Measurements from ENCODE around the gene ASMTL. TPM values are rescaled to one million over a fixed set of nuclear protein-coding genes. Genes with fewer than 3 reads are reported as not detected.
A peak's percentile ranks its signal among the peaks of the same experiment; 100 is the strongest.

The ASMTL gene
- total and polyA plus RNA-seq, 2 of the 13 experiments (the other 11 are each of a cell fraction or from before 2014, with no cell fraction given), result 5.6 to 16.3 TPM

DNA sequence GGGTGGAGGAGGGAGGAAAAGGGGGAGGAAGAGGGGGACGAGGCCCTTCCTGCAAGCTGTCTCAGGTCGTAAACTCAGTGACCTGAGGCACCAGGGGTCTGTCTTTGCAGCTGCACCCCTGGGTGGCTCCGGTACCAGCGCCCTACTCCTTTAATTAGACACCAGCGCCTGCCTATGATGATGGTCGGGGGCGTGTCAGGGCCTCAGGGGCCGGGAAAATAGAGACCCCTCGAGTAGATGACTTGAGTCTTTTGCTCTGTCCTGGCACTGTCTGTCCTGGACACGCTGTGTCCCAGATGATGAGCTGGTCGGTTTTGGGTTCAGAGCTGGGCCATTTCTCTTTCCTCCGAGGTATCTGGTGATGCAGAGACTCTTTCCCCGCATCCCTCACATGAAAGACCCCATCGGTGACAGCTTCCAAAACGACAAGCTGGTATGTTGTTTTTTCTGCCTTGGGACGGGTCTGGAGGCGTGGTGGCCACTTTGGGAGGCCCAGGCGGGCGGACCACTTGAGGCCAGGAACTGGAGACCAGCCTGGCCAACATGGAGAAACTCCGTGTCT, 72.0 kb downstream of the ASMTL start:
- Histone ChIP-seq H3K4me1 (ENCODE audit: insufficient read depth, low read length) (peaks cover 25% of the 10 kb centered on the region), H3K36me3 (replicated peaks in 1 of 2; ENCODE audit: control insufficient read depth in 1 of 2, insufficient read depth in 2 of 2, low read length in 2 of 2) (peaks cover 3 to 12% of the 10 kb centered on the region in 2 experiments; a peak in 4 of 5 replicates), H3K9me3 (ENCODE audit: low read length) (no peaks in the 10 kb centered on the region), H3K9ac (ENCODE audit: insufficient read depth, low read depth, low read length) (no peak overlapping the region), H2AFZ (ENCODE audit: low read length) (no peak overlapping the region), H3K27me3 (ENCODE audit: control insufficient read depth in 1 of 2, insufficient read depth in 2 of 2, low read length in 2 of 2) (no peaks in the 10 kb centered on the region), H3K4me3 (replicated peaks in 1 of 3; ENCODE audit: insufficient read depth in 1 of 3, low read depth in 2 of 3, low read length in 3 of 3) (no peak overlapping the region), H4K20me1 (ENCODE audit: insufficient read depth, low read length) (peaks cover 19% of the 10 kb centered on the region), H3K27ac (ENCODE audit: extremely low read length, insufficient read depth, low read length) (no peak overlapping the region), H3K79me2 (ENCODE audit: insufficient read depth, low read length) (no peaks in the 10 kb centered on the region), H3K4me2 (ENCODE audit: low read depth, low read length) (peak overlapping the region; percentile 53)
- in situ Hi-C loops (cut with HindIII; ENCODE audit: extremely low pct_ligation_motif_present, low pct_unique_long_range_greater_than_20kb) (no loop called here), intact Hi-C loops (cut with micrococcal nuclease; ENCODE audit: unreplicated experiment) (no loop called here)
- POLR2A ChIA-PET, result no interaction called here
- CTCF ChIA-PET (ENCODE audit: low intra/inter-chr PET ratio, low total read pairs), result no interaction called here
- 49% methylated on average over 8 of the region's 20 CpGs for WGBS (ENCODE audit: low lambda C conversion rate)
- ATAC-seq, result peak; percentile 13
- DNase-seq (ENCODE audit: low spot score), result no peak
- no TSS peak for BruUV-seq (replicated peaks)
- no peak for FAIRE-seq
- TF ChIP-seq PITX1 (CRISPR knock-in tag; IDR thresholded peaks at IDR 0.05), result no peak
- TF ChIP-seq, protein P1, sequence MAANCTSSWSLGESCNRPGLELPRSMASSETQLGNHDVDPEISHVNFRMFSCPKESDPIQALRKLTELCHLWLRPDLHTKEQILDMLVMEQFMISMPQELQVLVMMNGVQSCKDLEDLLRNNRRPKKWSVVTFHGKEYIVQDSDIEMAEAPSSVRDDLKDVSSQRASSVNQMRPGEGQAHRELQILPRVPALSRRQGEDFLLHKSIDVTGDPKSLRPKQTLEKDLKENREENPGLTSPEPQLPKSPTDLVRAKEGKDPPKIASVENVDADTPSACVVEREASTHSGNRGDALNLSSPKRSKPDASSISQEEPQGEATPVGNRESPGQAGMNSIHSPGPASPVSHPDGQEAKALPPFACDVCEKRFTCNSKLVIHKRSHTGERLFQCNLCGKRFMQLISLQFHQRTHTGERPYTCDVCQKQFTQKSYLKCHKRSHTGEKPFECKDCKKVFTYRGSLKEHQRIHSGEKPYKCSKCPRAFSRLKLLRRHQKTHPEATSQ (CRISPR knock-in tag; IDR thresholded peaks at IDR 0.05; ENCODE audit: borderline replicate concordance), result no peak
- TF ChIP-seq, protein P2, sequence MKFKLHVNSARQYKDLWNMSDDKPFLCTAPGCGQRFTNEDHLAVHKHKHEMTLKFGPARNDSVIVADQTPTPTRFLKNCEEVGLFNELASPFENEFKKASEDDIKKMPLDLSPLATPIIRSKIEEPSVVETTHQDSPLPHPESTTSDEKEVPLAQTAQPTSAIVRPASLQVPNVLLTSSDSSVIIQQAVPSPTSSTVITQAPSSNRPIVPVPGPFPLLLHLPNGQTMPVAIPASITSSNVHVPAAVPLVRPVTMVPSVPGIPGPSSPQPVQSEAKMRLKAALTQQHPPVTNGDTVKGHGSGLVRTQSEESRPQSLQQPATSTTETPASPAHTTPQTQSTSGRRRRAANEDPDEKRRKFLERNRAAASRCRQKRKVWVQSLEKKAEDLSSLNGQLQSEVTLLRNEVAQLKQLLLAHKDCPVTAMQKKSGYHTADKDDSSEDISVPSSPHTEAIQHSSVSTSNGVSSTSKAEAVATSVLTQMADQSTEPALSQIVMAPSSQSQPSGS (CRISPR knock-in tag; IDR thresholded peaks at IDR 0.05), result no peak
- peak; percentile 24; the same call in 1 of the 2 replicates for TF ChIP-seq YEATS2 (CRISPR knock-in tag; IDR thresholded peaks at IDR 0.05; ENCODE audit: borderline replicate concordance)
- no peak for TF ChIP-seq ZNF234 (CRISPR knock-in tag; conservative IDR thresholded peaks at IDR 0.05)
- no peak for TF ChIP-seq ZNF253 (CRISPR knock-in tag; IDR thresholded peaks at IDR 0.05; ENCODE audit: borderline replicate concordance)
- TF ChIP-seq, protein P3, sequence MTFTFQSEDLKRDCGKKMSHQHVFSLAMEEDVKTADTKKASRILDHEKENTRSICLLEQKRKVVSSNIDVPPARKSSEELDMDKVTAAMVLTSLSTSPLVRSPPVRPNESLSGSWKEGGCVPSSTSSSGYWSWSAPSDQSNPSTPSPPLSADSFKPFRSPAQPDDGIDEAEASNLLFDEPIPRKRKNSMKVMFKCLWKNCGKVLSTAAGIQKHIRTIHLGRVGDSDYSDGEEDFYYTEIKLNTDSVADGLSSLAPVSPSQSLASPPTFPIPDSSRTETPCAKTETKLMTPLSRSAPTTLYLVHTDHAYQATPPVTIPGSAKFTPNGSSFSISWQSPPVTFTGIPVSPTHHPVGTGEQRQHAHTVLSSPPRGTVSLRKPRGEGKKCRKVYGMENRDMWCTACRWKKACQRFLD (CRISPR knock-in tag; IDR thresholded peaks at IDR 0.05; ENCODE audit: borderline replicate concordance), result no peak
- no peak for TF ChIP-seq ZSCAN25 (CRISPR knock-in tag; IDR thresholded peaks at IDR 0.05)
- no peak for TF ChIP-seq FOXO1 (CRISPR knock-in tag; IDR thresholded peaks at IDR 0.05)
- peak; percentile 69; the same call in 1 of the 2 replicates for TF ChIP-seq POLR2G (IDR thresholded peaks at IDR 0.05; ENCODE audit: low read depth, low read length)
- TF ChIP-seq, protein P4, sequence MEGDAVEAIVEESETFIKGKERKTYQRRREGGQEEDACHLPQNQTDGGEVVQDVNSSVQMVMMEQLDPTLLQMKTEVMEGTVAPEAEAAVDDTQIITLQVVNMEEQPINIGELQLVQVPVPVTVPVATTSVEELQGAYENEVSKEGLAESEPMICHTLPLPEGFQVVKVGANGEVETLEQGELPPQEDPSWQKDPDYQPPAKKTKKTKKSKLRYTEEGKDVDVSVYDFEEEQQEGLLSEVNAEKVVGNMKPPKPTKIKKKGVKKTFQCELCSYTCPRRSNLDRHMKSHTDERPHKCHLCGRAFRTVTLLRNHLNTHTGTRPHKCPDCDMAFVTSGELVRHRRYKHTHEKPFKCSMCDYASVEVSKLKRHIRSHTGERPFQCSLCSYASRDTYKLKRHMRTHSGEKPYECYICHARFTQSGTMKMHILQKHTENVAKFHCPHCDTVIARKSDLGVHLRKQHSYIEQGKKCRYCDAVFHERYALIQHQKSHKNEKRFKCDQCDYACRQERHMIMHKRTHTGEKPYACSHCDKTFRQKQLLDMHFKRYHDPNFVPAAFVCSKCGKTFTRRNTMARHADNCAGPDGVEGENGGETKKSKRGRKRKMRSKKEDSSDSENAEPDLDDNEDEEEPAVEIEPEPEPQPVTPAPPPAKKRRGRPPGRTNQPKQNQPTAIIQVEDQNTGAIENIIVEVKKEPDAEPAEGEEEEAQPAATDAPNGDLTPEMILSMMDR (CRISPR knock-in tag; IDR thresholded peaks at IDR 0.05), result no peak
- TF ChIP-seq, protein P5, sequence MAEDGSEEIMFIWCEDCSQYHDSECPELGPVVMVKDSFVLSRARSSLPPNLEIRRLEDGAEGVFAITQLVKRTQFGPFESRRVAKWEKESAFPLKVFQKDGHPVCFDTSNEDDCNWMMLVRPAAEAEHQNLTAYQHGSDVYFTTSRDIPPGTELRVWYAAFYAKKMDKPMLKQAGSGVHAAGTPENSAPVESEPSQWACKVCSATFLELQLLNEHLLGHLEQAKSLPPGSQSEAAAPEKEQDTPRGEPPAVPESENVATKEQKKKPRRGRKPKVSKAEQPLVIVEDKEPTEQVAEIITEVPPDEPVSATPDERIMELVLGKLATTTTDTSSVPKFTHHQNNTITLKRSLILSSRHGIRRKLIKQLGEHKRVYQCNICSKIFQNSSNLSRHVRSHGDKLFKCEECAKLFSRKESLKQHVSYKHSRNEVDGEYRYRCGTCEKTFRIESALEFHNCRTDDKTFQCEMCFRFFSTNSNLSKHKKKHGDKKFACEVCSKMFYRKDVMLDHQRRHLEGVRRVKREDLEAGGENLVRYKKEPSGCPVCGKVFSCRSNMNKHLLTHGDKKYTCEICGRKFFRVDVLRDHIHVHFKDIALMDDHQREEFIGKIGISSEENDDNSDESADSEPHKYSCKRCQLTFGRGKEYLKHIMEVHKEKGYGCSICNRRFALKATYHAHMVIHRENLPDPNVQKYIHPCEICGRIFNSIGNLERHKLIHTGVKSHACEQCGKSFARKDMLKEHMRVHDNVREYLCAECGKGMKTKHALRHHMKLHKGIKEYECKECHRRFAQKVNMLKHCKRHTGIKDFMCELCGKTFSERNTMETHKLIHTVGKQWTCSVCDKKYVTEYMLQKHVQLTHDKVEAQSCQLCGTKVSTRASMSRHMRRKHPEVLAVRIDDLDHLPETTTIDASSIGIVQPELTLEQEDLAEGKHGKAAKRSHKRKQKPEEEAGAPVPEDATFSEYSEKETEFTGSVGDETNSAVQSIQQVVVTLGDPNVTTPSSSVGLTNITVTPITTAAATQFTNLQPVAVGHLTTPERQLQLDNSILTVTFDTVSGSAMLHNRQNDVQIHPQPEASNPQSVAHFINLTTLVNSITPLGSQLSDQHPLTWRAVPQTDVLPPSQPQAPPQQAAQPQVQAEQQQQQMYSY (CRISPR knock-in tag; IDR thresholded peaks at IDR 0.05), result no peak
- no peak for TF ChIP-seq ZMYM4 (CRISPR knock-in tag; IDR thresholded peaks at IDR 0.05)
- no peak for TF ChIP-seq JUNB (CRISPR knock-in tag; IDR thresholded peaks at IDR 0.05; ENCODE audit: borderline replicate concordance)
- TF ChIP-seq HNRNPUL1 (IDR thresholded peaks at IDR 0.05; ENCODE audit: low read depth, low read length), result no peak
